BLaER1 treated with 17β-estradiol and CSF1 and Interleukin-3, amounts not matched to agents 10 nM and 100 nM (cell line): Measurements from ENCODE around the gene SLC41A3.
"Not testable (repeated sequence)": the region's sequence is repeated elsewhere in the genome, so short reads cannot be mapped to it uniquely, and the experiment has no call there.

Experiments
- H3K27ac ChIP-seq, 11 experiments: shearing (Covaris generic); formaldehyde crosslinking; 2 replicates each; pipeline ENCODE4 v1.8.1; 2022
- H3K27me3 ChIP-seq, 11 experiments: shearing (Covaris generic); formaldehyde crosslinking; 2 replicates each; pipeline ENCODE4 v1.8.1; 2022
- H3K36me3 ChIP-seq, 11 experiments: shearing (Covaris generic); formaldehyde crosslinking; 2 replicates each; pipeline ENCODE4 v1.8.1; 2022
- H3K4me1 ChIP-seq, 10 experiments: shearing (Covaris generic); formaldehyde crosslinking; 2 replicates each; pipeline ENCODE4 v1.8.1; 2022
- H3K4me2 ChIP-seq, 11 experiments: shearing (Covaris generic); formaldehyde crosslinking; 2 replicates each; pipeline ENCODE4 v1.8.1; 2022
- H3K4me3 ChIP-seq, 10 experiments: shearing (Covaris generic); formaldehyde crosslinking; 2 replicates each; pipeline ENCODE4 v1.8.1; 2022
- H3K9ac ChIP-seq, 11 experiments: shearing (Covaris generic); formaldehyde crosslinking; 2 replicates each; pipeline ENCODE4 v1.8.1; 2022
- H3K9me3 ChIP-seq, 11 experiments: shearing (Covaris generic); formaldehyde crosslinking; replicated peaks in 1 of 11; 2 replicates each; pipeline ENCODE4 v1.8.1; 2022
- H4K20me1 ChIP-seq, 11 experiments: shearing (Covaris generic); formaldehyde crosslinking; 2 replicates each; pipeline ENCODE4 v1.8.1; 2022
- Cebpa-rat ChIP-seq, 11 experiments: shearing (Covaris generic); IDR thresholded peaks; 2 replicates each; pipeline ENCODE4 v1.8.1; 2022

SLC41A3 gene

DNA sequence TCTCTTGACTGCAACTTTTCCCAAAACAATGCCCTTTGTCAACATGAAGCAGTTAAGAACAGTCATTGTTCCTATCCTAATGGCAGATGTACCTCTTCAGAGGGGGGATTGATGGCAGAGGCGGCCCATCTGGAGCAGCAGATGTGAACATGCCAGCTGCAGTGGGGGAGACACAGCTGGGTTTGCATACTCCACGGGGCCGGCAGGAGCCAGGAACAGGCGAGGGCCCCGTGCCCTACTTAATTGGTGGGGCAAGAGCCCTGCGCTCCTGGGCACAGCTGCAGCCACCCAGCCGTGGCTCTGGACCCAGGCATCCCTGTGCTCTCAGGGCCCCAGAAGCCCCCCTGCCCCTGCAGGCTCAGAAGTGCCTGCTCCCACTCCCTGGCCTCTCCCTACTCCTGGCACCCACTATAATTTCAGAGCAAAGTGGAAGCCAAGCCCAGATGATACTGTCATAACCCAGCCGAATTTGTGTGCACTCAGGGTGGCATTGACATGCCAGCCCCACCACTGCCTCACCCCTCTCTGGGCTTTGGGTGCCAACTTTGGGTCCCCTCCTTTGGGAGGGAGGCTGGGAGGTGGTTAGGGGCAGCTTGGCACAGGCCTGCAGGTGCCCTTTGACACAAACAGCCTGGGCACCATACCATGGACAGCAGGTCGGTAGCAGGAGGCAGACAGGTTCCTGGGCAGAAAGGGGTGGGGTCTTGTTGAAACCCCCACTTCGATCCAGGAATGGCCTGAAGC, 80.3 kb downstream of the SLC41A3 start:
- H3K4me2 ChIP-seq, result 0 out of 22 replicates have a peak overlapping the region, but pooled peaks of 1 of the 11 experiments have one; percentile 25
- H3K27ac ChIP-seq, result no peak overlapping the region
- no peaks in the 10 kb centered on the region for H3K27me3 ChIP-seq
- H3K9ac ChIP-seq, result no peak overlapping the region
- H3K4me3 ChIP-seq, result no peak overlapping the region
- peaks cover 10 to 42% (median 27%) of the 10 kb centered on the region in 11 experiments; a peak in 21 of 22 replicates for H3K36me3 ChIP-seq
- no peak for TF ChIP-seq Cebpa-rat (IDR thresholded peaks at IDR 0.05)
- H3K9me3 ChIP-seq, result peaks cover 0 to 4% (median 0%) of the 10 kb centered on the region in 11 experiments; a peak in 1 of 22 replicates
- no peaks in the 10 kb centered on the region for H4K20me1 ChIP-seq
- peaks cover 0 to 5% (median 0%) of the 10 kb centered on the region in 10 experiments; a peak in 2 of 20 replicates for H3K4me1 ChIP-seq

GRCh38 chr3:126002189-126002588, 81.7 kb downstream of the SLC41A3 start:
- Histone ChIP-seq H3K4me3 (no peak overlapping the region), H3K36me3 (peaks cover 8 to 27% (median 15%) of the 10 kb centered on the region in 11 experiments; a peak in 19 of 22 replicates), H3K4me1 (peaks cover 0 to 5% (median 0%) of the 10 kb centered on the region in 10 experiments; a peak in 2 of 20 replicates), H3K4me2 (no peak overlapping the region), H3K9me3 (peaks cover 0 to 4% (median 0%) of the 10 kb centered on the region in 11 experiments; a peak in 3 of 22 replicates), H3K27ac (no peak overlapping the region), H4K20me1 (no peaks in the 10 kb centered on the region), H3K9ac (no peak overlapping the region), H3K27me3 (no peaks in the 10 kb centered on the region)
- no peak for TF ChIP-seq Cebpa-rat (IDR thresholded peaks at IDR 0.05)

- not testable (repeated sequence) for H3K4me2 ChIP-seq, H3K36me3 ChIP-seq, H3K27me3 ChIP-seq, H4K20me1 ChIP-seq, H3K9me3 ChIP-seq, H3K4me1 ChIP-seq, H3K4me3 ChIP-seq, H3K9ac ChIP-seq, H3K27ac ChIP-seq
Observed at GRCh38 chr3:125996751-125997150, 87.2 kb downstream of the SLC41A3 start.

GRCh38 chr3:125990253-125990970, 93.5 kb downstream of the SLC41A3 start:
- Histone ChIP-seq H3K9ac (peak overlapping the region; percentile 56 to 75 (median 68); a peak in 21 of 22 replicates), H3K27me3 (peaks cover 0 to 10% (median 0%) of the 10 kb centered on the region in 11 experiments; a peak in 6 of 22 replicates), H3K4me3 (peak overlapping the region; percentile 55 to 75 (median 63)), H4K20me1 (no peaks in the 10 kb centered on the region), H3K4me1 (peaks cover 0 to 6% (median 0%) of the 10 kb centered on the region in 10 experiments; a peak in 1 of 20 replicates), H3K9me3 (peaks cover 0 to 5% (median 0%) of the 10 kb centered on the region in 11 experiments; a peak in 2 of 22 replicates), H3K27ac (peak overlapping the region in 10 of 11 experiments; percentile 19 to 66 (median 46); a peak in 15 of 22 replicates), H3K4me2 (peak overlapping the region; percentile 29 to 82 (median 74)), H3K36me3 (no peaks in the 10 kb centered on the region)
- TF ChIP-seq Cebpa-rat (IDR thresholded peaks at IDR 0.05), result no peak

- not testable (repeated sequence) for H3K27me3 ChIP-seq, H3K4me1 ChIP-seq, H4K20me1 ChIP-seq, H3K4me2 ChIP-seq, H3K27ac ChIP-seq, H3K9ac ChIP-seq, H3K9me3 ChIP-seq, H3K4me3 ChIP-seq, H3K36me3 ChIP-seq
Observed at GRCh38 chr3:125984951-125985350, 99.0 kb downstream of the SLC41A3 start.

- not testable (repeated sequence) for H3K4me1 ChIP-seq, H3K36me3 ChIP-seq, H3K27me3 ChIP-seq, H3K4me3 ChIP-seq, H3K4me2 ChIP-seq, H3K9ac ChIP-seq, H3K9me3 ChIP-seq, H3K27ac ChIP-seq, H4K20me1 ChIP-seq
Observed at GRCh38 chr3:125977104-125977503, 106.8 kb downstream of the SLC41A3 start.

DNA sequence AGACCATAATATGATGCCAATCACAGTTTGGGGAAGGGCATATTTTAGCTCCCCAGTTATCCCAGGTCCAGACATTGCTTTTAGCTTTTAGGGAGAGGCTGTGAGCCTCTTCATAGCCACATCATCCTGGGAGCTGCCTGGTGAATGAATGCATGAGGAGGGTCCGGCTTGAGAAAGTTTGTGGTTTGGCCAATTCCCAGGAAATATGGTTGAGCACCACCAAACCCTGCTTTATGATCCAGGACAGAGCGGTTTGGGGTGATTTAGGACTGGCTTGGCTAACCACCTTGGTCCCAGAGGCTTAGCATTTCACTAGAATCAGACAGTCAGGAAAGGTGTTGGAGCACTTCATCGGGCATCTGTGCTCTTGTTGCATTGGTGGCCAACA, 107.9 kb downstream of the SLC41A3 start:
- not testable (repeated sequence) for H3K4me3 ChIP-seq, H4K20me1 ChIP-seq, H3K4me1 ChIP-seq, H3K4me2 ChIP-seq, H3K9ac ChIP-seq, H3K27ac ChIP-seq, H3K9me3 ChIP-seq, H3K36me3 ChIP-seq
- H3K27me3 ChIP-seq, result peaks cover 5 to 13% (median 7%) of the 10 kb centered on the region in 11 experiments; a peak in 17 of 22 replicates

DNA sequence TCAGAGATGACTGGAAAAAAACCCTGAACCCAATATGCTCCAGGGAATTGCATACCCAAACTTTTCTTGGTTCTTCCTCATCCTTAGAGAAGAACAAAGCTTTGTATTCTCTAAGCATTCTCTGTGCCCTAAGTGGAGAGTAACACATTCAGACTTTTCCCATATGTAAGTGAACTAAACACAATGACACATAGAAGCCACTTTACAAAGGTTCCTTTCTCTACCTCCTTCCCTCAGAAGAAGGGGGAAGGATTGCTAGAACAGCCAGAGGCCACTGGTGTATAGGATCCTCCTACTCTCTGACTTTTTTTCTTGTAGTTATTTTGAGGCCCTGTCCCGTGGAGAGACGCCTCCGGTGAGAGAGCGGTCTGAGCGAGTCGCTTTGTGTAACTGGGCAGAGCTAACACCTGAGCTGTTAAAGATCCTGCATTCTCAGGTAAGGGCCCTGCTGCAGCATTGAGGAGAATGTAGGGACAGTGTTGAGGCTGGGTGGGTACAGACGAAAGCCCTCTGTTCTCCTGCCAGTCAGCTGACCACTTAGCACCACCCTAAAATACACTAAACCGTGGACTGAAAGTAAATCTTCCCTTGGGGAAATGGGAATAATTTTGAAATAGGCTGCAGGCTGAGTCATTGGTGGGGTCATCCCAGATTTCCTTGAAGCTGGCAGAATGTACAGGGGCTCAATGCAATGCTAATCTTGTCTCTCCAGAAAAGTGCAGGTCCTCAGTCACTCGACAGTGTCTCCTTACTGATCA, 108.5 kb downstream of the SLC41A3 start:
- H3K27ac ChIP-seq, H3K4me1 ChIP-seq, H3K36me3 ChIP-seq, H3K4me2 ChIP-seq, H3K9ac ChIP-seq, H3K9me3 ChIP-seq, H3K4me3 ChIP-seq, H4K20me1 ChIP-seq: not testable (repeated sequence)
- H3K27me3 ChIP-seq, result peaks cover 5 to 14% (median 7%) of the 10 kb centered on the region in 11 experiments; a peak in 17 of 22 replicates

DNA sequence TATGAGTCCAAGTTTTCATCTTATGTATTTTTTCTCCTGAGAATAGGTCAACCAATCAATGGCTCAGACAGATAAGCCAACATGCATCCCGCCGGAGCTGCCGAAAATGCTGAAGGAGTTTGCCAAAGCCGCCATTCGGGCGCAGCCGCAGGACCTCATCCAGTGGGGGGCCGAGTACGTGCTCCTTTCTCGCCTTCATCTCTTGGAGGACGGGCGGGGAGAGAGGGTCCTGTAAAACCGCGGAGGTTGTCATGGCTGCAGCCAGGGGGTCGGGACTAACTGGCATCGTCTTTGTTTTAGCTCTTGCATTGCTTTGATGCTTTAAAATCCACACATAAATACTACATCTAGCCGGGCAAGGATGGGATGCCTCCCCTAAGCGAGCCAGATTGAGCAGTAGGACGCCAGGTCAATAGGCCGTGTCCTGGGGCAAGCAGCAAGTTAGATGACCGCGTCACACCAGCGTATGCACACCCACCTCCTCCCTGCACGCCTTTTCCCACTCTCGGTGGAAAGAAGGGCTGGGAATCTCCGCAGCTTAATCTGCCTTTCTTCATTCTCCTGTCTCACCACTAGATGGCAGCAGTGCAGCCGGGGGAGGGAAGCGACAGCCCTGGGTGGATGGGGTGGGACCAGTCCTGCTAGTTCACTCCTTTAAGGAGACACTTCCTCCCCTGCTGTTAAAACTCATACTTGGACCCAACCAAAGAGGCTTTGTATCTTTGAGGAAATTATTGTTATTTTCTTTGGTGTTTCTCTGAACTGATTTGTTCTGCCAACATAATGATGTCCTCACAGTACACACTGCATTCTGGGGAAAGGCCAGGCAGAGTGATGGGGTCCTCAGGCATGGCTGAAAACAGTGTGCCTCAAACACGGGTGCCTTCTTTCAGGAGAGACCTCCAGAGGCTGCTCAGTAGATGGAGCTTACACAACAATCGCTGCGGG, 111.7 kb downstream of the SLC41A3 start:
- peak overlapping the region in 3 of 11 experiments; percentile 18 to 63 (median 22); a peak in 4 of 22 replicates for H3K4me2 ChIP-seq
- peaks cover 5 to 17% (median 8%) of the 10 kb centered on the region in 11 experiments; a peak in 17 of 22 replicates for H3K27me3 ChIP-seq
- not testable (repeated sequence) for H3K4me1 ChIP-seq, H4K20me1 ChIP-seq, H3K9ac ChIP-seq, H3K9me3 ChIP-seq, H3K4me3 ChIP-seq, H3K36me3 ChIP-seq, H3K27ac ChIP-seq

DNA sequence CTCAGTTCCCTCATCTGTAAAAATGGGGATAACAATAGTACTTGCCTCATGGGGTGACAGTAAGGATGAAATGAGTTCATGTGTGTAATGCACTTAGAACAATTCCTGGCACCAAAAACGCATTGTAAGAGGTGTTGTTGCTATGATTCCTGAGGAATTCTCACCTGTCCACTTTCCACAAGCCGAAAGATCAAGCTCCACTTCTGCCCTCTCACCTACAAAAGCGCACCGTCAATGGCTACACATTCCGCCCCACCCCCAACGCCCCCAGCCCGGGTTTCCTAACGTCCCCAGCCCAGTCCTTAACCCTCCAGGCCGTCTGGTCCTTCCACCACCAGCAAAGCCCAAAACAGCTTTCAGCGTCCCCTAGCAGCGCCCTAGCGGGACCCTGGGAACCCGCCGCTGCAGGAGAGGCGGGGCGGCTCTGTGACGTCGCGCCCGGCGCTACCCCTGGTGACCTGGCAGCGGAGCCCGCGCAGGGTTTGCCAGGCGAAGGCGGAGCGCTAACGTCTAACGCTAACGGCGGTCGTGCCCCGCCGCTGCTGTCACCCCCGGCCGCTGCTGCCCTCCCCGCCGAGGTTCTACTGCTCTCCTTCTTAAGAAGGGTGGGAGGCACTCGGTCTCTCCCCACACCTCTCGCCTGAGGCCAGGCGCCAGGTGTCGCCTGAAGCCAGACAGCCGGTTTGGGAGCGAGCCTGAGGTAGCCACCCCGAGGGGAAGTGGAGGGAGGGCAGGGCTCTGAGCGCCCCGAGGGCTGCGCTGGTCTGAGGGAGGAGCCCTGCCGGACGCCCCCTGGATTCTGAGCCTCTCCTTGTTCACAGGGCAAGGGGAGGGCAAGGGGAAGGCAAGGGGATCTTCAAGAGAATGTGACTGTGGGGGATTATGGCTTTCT, 115.0 kb downstream of the SLC41A3 start, which contains the start of gene ROPN1B:
TSS of gene ROPN1B (plus strand) at position 478 of the 892 bp plus-strand sequence. CDS start 2,877 bp downstream, outside the sequence.
- not testable (repeated sequence) for H4K20me1 ChIP-seq, H3K4me3 ChIP-seq, H3K36me3 ChIP-seq, H3K4me1 ChIP-seq, H3K27ac ChIP-seq, H3K4me2 ChIP-seq, H3K9ac ChIP-seq, H3K9me3 ChIP-seq
- H3K27me3 ChIP-seq, result peaks cover 5 to 17% (median 8%) of the 10 kb centered on the region in 11 experiments; a peak in 17 of 22 replicates

GRCh38 chr3:125968121-125968520, 115.8 kb downstream of the SLC41A3 start:
- not testable (repeated sequence) for H3K4me2 ChIP-seq, H4K20me1 ChIP-seq, H3K9ac ChIP-seq

More at GRCh38 chr3:125968121-125968520, 115.8 kb downstream of the SLC41A3 start:
- H3K4me1 ChIP-seq, H3K9me3 ChIP-seq, H3K36me3 ChIP-seq, H3K4me3 ChIP-seq, H3K27ac ChIP-seq: not testable (repeated sequence)
- peaks cover 5 to 17% (median 8%) of the 10 kb centered on the region in 11 experiments; a peak in 17 of 22 replicates for H3K27me3 ChIP-seq
